ENCODE measurements around the gene USP13.

The USP13 gene

GRCh38 chr3:179702271-179702947 lies 49.6 kb downstream of the USP13 start:
- no peak overlapping the region for H3K9ac ChIP-seq (ENCODE audit: low read length)
- H3K27me3 ChIP-seq (replicated peaks; ENCODE audit: control insufficient read depth, insufficient read depth, low read length), result no peaks in the 10 kb centered on the region
- no peak for DNase-seq (ENCODE audit: low read depth)
- H3K4me3 ChIP-seq (ENCODE audit: low read length), result no peak overlapping the region
- H3K9me3 ChIP-seq (ENCODE audit: control insufficient read depth, low read length), result no peaks in the 10 kb centered on the region
- peaks cover 11% of the 10 kb centered on the region for H3K4me1 ChIP-seq (ENCODE audit: control insufficient read depth, insufficient read depth, low read length)
- peaks cover 4% of the 10 kb centered on the region for H3K36me3 ChIP-seq (ENCODE audit: control insufficient read depth, insufficient read depth, low read length, severe bottlenecking)

- Histone ChIP-seq H3K9me3 (ENCODE audit: control insufficient read depth, low read length) (no peaks in the 10 kb centered on the region), H3K36me3 (ENCODE audit: control insufficient read depth, insufficient read depth, low read length, severe bottlenecking) (peaks cover 13% of the 10 kb centered on the region), H3K4me1 (ENCODE audit: control insufficient read depth, insufficient read depth, low read length) (peaks cover 11% of the 10 kb centered on the region), H3K4me3 (ENCODE audit: low read length) (no peak overlapping the region), H3K9ac (ENCODE audit: low read length) (no peak overlapping the region), H3K27me3 (replicated peaks; ENCODE audit: control insufficient read depth, insufficient read depth, low read length) (no peaks in the 10 kb centered on the region)
- DNase-seq (ENCODE audit: low read depth), result no peak
Measured at GRCh38 chr3:179703816-179704215, 51.0 kb downstream of the USP13 start.

GRCh38 chr3:179706233-179706632 lies 53.4 kb downstream of the USP13 start:
- H3K9ac ChIP-seq (ENCODE audit: low read length), result no peak overlapping the region
- no peaks in the 10 kb centered on the region for H3K9me3 ChIP-seq (ENCODE audit: control insufficient read depth, low read length)
- H3K4me1 ChIP-seq (ENCODE audit: control insufficient read depth, insufficient read depth, low read length), result peaks cover 11% of the 10 kb centered on the region
- H3K4me3 ChIP-seq (ENCODE audit: low read length), result no peak overlapping the region
- no peaks in the 10 kb centered on the region for H3K27me3 ChIP-seq (replicated peaks; ENCODE audit: control insufficient read depth, insufficient read depth, low read length)
- DNase-seq (ENCODE audit: low read depth), result peak; percentile 25
- peaks cover 25% of the 10 kb centered on the region for H3K36me3 ChIP-seq (ENCODE audit: control insufficient read depth, insufficient read depth, low read length, severe bottlenecking)

GRCh38 chr3:179710079-179710478 lies 57.2 kb downstream of the USP13 start:
- Histone ChIP-seq H3K4me1 (ENCODE audit: control insufficient read depth, insufficient read depth, low read length) (peaks cover 14% of the 10 kb centered on the region), H3K9me3 (ENCODE audit: control insufficient read depth, low read length) (no peaks in the 10 kb centered on the region), H3K36me3 (ENCODE audit: control insufficient read depth, insufficient read depth, low read length, severe bottlenecking) (peaks cover 22% of the 10 kb centered on the region), H3K4me3 (ENCODE audit: low read length) (no peak overlapping the region), H3K9ac (ENCODE audit: low read length) (no peak overlapping the region), H3K27me3 (replicated peaks; ENCODE audit: control insufficient read depth, insufficient read depth, low read length) (no peaks in the 10 kb centered on the region)
- DNase-seq (ENCODE audit: low read depth), result no peak

- DNase-seq (ENCODE audit: low read depth), result peak; percentile 50
- no peak overlapping the region for H3K9ac ChIP-seq (ENCODE audit: low read length)
- H3K4me1 ChIP-seq (ENCODE audit: control insufficient read depth, insufficient read depth, low read length), result peaks cover 25% of the 10 kb centered on the region
- H3K27me3 ChIP-seq (replicated peaks; ENCODE audit: control insufficient read depth, insufficient read depth, low read length), result no peaks in the 10 kb centered on the region
- no peak overlapping the region for H3K4me3 ChIP-seq (ENCODE audit: low read length)
- H3K9me3 ChIP-seq (ENCODE audit: control insufficient read depth, low read length), result no peaks in the 10 kb centered on the region
- H3K36me3 ChIP-seq (ENCODE audit: control insufficient read depth, insufficient read depth, low read length, severe bottlenecking), result peaks cover 13% of the 10 kb centered on the region
Measured at GRCh38 chr3:179713643-179714090, 60.8 kb downstream of the USP13 start.

- Histone ChIP-seq H3K9me3 (ENCODE audit: control insufficient read depth, low read length) (no peaks in the 10 kb centered on the region), H3K9ac (ENCODE audit: low read length) (no peak overlapping the region), H3K27me3 (replicated peaks; ENCODE audit: control insufficient read depth, insufficient read depth, low read length) (no peaks in the 10 kb centered on the region), H3K36me3 (ENCODE audit: control insufficient read depth, insufficient read depth, low read length, severe bottlenecking) (peaks cover 4% of the 10 kb centered on the region), H3K4me1 (ENCODE audit: control insufficient read depth, insufficient read depth, low read length) (peaks cover 25% of the 10 kb centered on the region), H3K4me3 (ENCODE audit: low read length) (no peak overlapping the region)
- DNase-seq (ENCODE audit: low read depth), result no peak
Measured at GRCh38 chr3:179715582-179715981, 62.7 kb downstream of the USP13 start.

GRCh38 chr3:179716226-179716625 lies 63.4 kb downstream of the USP13 start:
- Histone ChIP-seq H3K27me3 (replicated peaks; ENCODE audit: control insufficient read depth, insufficient read depth, low read length) (no peaks in the 10 kb centered on the region), H3K9me3 (ENCODE audit: control insufficient read depth, low read length) (no peaks in the 10 kb centered on the region), H3K4me3 (ENCODE audit: low read length) (no peak overlapping the region), H3K4me1 (ENCODE audit: control insufficient read depth, insufficient read depth, low read length) (peaks cover 25% of the 10 kb centered on the region), H3K9ac (ENCODE audit: low read length) (no peak overlapping the region), H3K36me3 (ENCODE audit: control insufficient read depth, insufficient read depth, low read length, severe bottlenecking) (peaks cover under 1% of the 10 kb centered on the region)
- DNase-seq (ENCODE audit: low read depth), result no peak

GRCh38 chr3:179716811-179717210 lies 64.0 kb downstream of the USP13 start:
- Histone ChIP-seq H3K36me3 (ENCODE audit: control insufficient read depth, insufficient read depth, low read length, severe bottlenecking) (peaks cover 5% of the 10 kb centered on the region), H3K27me3 (replicated peaks; ENCODE audit: control insufficient read depth, insufficient read depth, low read length) (no peaks in the 10 kb centered on the region), H3K9ac (ENCODE audit: low read length) (no peak overlapping the region), H3K4me3 (ENCODE audit: low read length) (no peak overlapping the region), H3K9me3 (ENCODE audit: control insufficient read depth, low read length) (no peaks in the 10 kb centered on the region), H3K4me1 (ENCODE audit: control insufficient read depth, insufficient read depth, low read length) (peaks cover 25% of the 10 kb centered on the region)
- DNase-seq (ENCODE audit: low read depth), result peak; percentile 62

GRCh38 chr3:179717219-179717618 lies 64.4 kb downstream of the USP13 start:
- Histone ChIP-seq H3K27me3 (replicated peaks; ENCODE audit: control insufficient read depth, insufficient read depth, low read length) (no peaks in the 10 kb centered on the region), H3K4me3 (ENCODE audit: low read length) (no peak overlapping the region), H3K4me1 (ENCODE audit: control insufficient read depth, insufficient read depth, low read length) (peaks cover 25% of the 10 kb centered on the region), H3K9ac (ENCODE audit: low read length) (no peak overlapping the region), H3K36me3 (ENCODE audit: control insufficient read depth, insufficient read depth, low read length, severe bottlenecking) (peaks cover 5% of the 10 kb centered on the region), H3K9me3 (ENCODE audit: control insufficient read depth, low read length) (no peaks in the 10 kb centered on the region)
- DNase-seq (ENCODE audit: low read depth), result no peak

GRCh38 chr3:179719048-179719734 lies 66.4 kb downstream of the USP13 start:
- DNase-seq (ENCODE audit: low read depth), result no peak
- Histone ChIP-seq H3K4me3 (ENCODE audit: low read length) (no peak overlapping the region), H3K36me3 (ENCODE audit: control insufficient read depth, insufficient read depth, low read length, severe bottlenecking) (peaks cover 11% of the 10 kb centered on the region), H3K27me3 (replicated peaks; ENCODE audit: control insufficient read depth, insufficient read depth, low read length) (no peaks in the 10 kb centered on the region), H3K4me1 (ENCODE audit: control insufficient read depth, insufficient read depth, low read length) (peaks cover 22% of the 10 kb centered on the region), H3K9me3 (ENCODE audit: control insufficient read depth, low read length) (no peaks in the 10 kb centered on the region), H3K9ac (ENCODE audit: low read length) (no peak overlapping the region)

GRCh38 chr3:179720196-179720595 lies 67.4 kb downstream of the USP13 start:
- H3K4me3 ChIP-seq (ENCODE audit: low read length), result no peak overlapping the region
- H3K4me1 ChIP-seq (ENCODE audit: control insufficient read depth, insufficient read depth, low read length), result peaks cover 22% of the 10 kb centered on the region
- no peak overlapping the region for H3K9ac ChIP-seq (ENCODE audit: low read length)
- no peaks in the 10 kb centered on the region for H3K27me3 ChIP-seq (replicated peaks; ENCODE audit: control insufficient read depth, insufficient read depth, low read length)
- DNase-seq (ENCODE audit: low read depth), result no peak
- peaks cover 11% of the 10 kb centered on the region for H3K36me3 ChIP-seq (ENCODE audit: control insufficient read depth, insufficient read depth, low read length, severe bottlenecking)
- no peaks in the 10 kb centered on the region for H3K9me3 ChIP-seq (ENCODE audit: control insufficient read depth, low read length)
